Keratinocyte (primary cell): ENCODE measurements around the gene VPS35. TPM values are rescaled to one million over a fixed set of nuclear protein-coding genes. Genes with fewer than 3 reads are reported as not detected.

ENCODE experiments used
- DNase-seq: peaks from one replicate; pipeline ENCODE4 v3.0.0-alpha.2; 2011; ENCODE audit warnings: low read depth, missing footprints, low spot score
- FAIRE-seq: peaks from 2 replicates; lab custom pipeline; 2011; peaks lifted over from hg19 to GRCh38; lab: Jason Lieb, UNC
- H2AFZ ChIP-seq: 2 replicates; pipeline ENCODE4 v1.6.0; 2012; ENCODE audit warnings: low read length, control low read depth, inconsistent platforms; ENCODE audit not compliant: control insufficient read depth
- H3K27ac ChIP-seq: 2 replicates; pipeline ENCODE4 v1.5.1; 2011; ENCODE audit warnings: low read length; ENCODE audit not compliant: control insufficient read depth, insufficient read depth
- H3K27me3 ChIP-seq: 3 replicates; pipeline ENCODE4 v1.6.0; 2011; ENCODE audit warnings: low read length; ENCODE audit not compliant: control insufficient read depth, insufficient read depth; ENCODE audit errors: extremely low read depth
- H3K36me3 ChIP-seq, 2 experiments: 2 replicates in 1 of 2; 3 replicates in 1 of 2; pipeline ENCODE4 v1.5.1; 2011; ENCODE audit warnings: low read length in 2 of 2, mild to moderate bottlenecking in 1 of 2; ENCODE audit not compliant: control insufficient read depth in 2 of 2, insufficient read depth in 2 of 2; ENCODE audit errors: extremely low read depth in 1 of 2
- H3K4me1 ChIP-seq: 3 replicates; pipeline ENCODE4 v1.5.1; 2011; ENCODE audit warnings: low read length; ENCODE audit not compliant: control insufficient read depth, insufficient read depth; ENCODE audit errors: extremely low read depth
- H3K4me2 ChIP-seq: 3 replicates; pipeline ENCODE4 v1.6.0; 2011; ENCODE audit warnings: low read depth, low read length; ENCODE audit not compliant: control insufficient read depth, insufficient read depth; ENCODE audit errors: extremely low read depth
- H3K4me3 ChIP-seq, 3 experiments: fragments of 200-600 bp in 1 of 3; sonication (generic) in 1 of 3; 2 replicates in 2 of 3; 3 replicates in 1 of 3; pipeline ENCODE4 v1.5.1; 2011 to 2016; ENCODE audit warnings: low read length in 3 of 3, mild to moderate bottlenecking in 3 of 3, control low read depth in 2 of 3, inconsistent platforms in 1 of 3, low read depth in 1 of 3, mixed read lengths in 1 of 3, mixed run types in 1 of 3, moderate library complexity in 1 of 3; ENCODE audit not compliant: control insufficient read depth in 2 of 3, insufficient read depth in 2 of 3; ENCODE audit errors: extremely low read depth in 1 of 3
- H3K79me2 ChIP-seq: 2 replicates; pipeline ENCODE4 v1.6.0; 2012; ENCODE audit warnings: low read length; ENCODE audit not compliant: control insufficient read depth, insufficient read depth
- H3K9ac ChIP-seq: 3 replicates; pipeline ENCODE4 v1.6.0; 2011; ENCODE audit warnings: low read length; ENCODE audit not compliant: control insufficient read depth, insufficient read depth; ENCODE audit errors: extremely low read depth
- H3K9me1 ChIP-seq: 3 replicates; pipeline ENCODE4 v1.6.0; 2011; ENCODE audit warnings: low read length; ENCODE audit not compliant: control insufficient read depth, insufficient read depth; ENCODE audit errors: extremely low read depth
- H3K9me3 ChIP-seq: 2 replicates; pipeline ENCODE4 v1.5.1; 2012; ENCODE audit warnings: low read depth, low read length; ENCODE audit not compliant: control insufficient read depth
- H4K20me1 ChIP-seq: 3 replicates; pipeline ENCODE4 v1.6.0; 2011; ENCODE audit warnings: low read length; ENCODE audit not compliant: control insufficient read depth, insufficient read depth; ENCODE audit errors: extremely low read depth
- EZH2 ChIP-seq: IDR thresholded peaks from one replicate; pipeline ENCODE4 v1.6.1; 2012; ENCODE audit warnings: inconsistent platforms, mild to moderate bottlenecking, low read length, moderate library complexity
- dilution Hi-C: fragments of 300-500 bp; cut with MboI; formaldehyde crosslinking; loops from one replicate; pipeline ENCODE4 v1.7.0; 2020; ENCODE audit warnings: low sequenced_read_pairs; ENCODE audit not compliant: extremely low pct_ligation_motif_present
- polyA plus RNA-seq, 5 experiments: library from polyadenylated mRNA; depleted of rRNA in 3 of 5; stranded (reverse) in 3 of 5; stranded (forward) in 1 of 5; unstranded in 1 of 5; fragments of >200 nt; gene quantifications; 1 replicate in 1 of 5; 2 replicates in 3 of 5; 3 replicates in 1 of 5; pipeline versions ENCODE4 v1.2.1 to v1.2.3, GENCODE V29; 2011 to 2012; ENCODE audit warnings: missing spikeins in 2 of 5, low read depth in 1 of 5, low replicate concordance in 1 of 5
- TF ChIP-seq, protein P1 (sequence below), 3 experiments: IDR thresholded peaks in 1 of 3; conservative IDR thresholded peaks in 1 of 3; optimal IDR thresholded peaks in 1 of 3; 2 replicates in 2 of 3; 3 replicates in 1 of 3; pipeline versions ENCODE3 to v1.5.1; 2011; ENCODE audit warnings: low read length in 3 of 3, mild to moderate bottlenecking in 3 of 3, moderate library complexity in 2 of 3, control low read depth in 1 of 3, inconsistent platforms in 1 of 3; ENCODE audit not compliant: insufficient read depth in 2 of 3; ENCODE audit errors: extremely low read depth in 1 of 3

Gene VPS35
- polyA plus RNA-seq, 1 donor (not counting 4 experiments of a cell fraction or from before 2014, with no cell fraction given) = 87.3 TPM

DNA sequence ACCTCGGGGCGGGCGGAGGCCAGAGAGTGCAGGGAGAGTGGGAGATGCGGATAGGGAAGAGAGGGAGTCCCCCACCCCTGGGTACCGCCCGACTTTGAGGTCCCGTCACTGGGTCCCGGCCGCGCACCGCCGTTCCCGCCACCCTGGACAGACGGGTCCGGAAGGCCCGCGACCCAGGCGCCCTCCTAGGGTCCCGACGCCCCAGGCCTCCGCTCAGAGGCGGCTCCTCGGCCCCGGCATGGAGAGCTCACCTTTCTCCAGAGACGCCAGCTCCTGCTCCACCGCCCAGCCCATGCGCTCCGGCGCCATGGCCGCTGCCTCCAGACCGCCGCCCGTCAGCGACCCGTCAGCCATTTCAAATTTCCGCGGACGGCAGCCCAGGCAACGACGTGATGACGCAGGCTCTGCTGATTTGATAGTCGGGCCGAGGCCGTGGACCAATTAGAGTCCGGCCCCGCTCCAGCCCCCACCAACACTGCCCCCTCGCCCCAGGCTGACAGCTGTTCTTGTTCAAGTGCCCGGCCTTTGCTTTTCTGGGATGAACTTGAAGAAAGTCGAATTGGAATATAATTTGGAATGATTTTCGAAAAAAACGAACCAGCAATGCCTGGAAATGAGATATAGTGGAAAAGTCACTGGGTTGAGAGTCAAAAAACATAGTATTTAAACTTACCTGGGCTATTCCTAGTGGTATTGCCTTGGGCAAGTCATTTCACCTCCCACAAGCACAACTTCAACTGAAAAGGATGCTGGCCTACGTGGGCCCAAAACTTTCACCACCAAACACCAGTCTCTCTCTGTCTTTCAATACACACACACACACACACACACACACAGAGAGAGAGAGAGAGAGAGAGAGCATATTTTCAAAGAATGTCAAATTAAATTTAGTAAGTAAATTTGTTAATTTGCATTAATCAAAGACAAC lies 67.7 kb downstream of the VPS35 start, which contains the start of gene SHCBP1:
TSS of gene SHCBP1 (minus strand) at position 374 of the 928 bp plus-strand sequence. CDS start at position 354, 20 bp downstream.
- dilution Hi-C loops = no loop called here
- Histone ChIP-seq H3K79me2 (peaks cover 21% of the 10 kb centered on the region), H3K9me1 (no peaks in the 10 kb centered on the region), H3K27ac (peak within 1 kb of the TSS; percentile 75), H3K4me3 (peak within 1 kb of the TSS; percentile 75 to 88 (median 86)), H2AFZ (peak within 1 kb of the TSS; percentile 75), H3K36me3 (peaks cover 2% of the 10 kb centered on the region in 2 experiments), H3K9me3 (no peaks in the 10 kb centered on the region), H3K4me2 (peak within 1 kb of the TSS; percentile 87), H3K9ac (peak within 1 kb of the TSS; percentile 71), H3K4me1 (peaks cover 3% of the 10 kb centered on the region), H3K27me3 (no peaks in the 10 kb centered on the region), H4K20me1 (no peaks in the 10 kb centered on the region)
- FAIRE-seq = no peak
- peak; percentile 4 for DNase-seq
- TF ChIP-seq, protein P1, sequence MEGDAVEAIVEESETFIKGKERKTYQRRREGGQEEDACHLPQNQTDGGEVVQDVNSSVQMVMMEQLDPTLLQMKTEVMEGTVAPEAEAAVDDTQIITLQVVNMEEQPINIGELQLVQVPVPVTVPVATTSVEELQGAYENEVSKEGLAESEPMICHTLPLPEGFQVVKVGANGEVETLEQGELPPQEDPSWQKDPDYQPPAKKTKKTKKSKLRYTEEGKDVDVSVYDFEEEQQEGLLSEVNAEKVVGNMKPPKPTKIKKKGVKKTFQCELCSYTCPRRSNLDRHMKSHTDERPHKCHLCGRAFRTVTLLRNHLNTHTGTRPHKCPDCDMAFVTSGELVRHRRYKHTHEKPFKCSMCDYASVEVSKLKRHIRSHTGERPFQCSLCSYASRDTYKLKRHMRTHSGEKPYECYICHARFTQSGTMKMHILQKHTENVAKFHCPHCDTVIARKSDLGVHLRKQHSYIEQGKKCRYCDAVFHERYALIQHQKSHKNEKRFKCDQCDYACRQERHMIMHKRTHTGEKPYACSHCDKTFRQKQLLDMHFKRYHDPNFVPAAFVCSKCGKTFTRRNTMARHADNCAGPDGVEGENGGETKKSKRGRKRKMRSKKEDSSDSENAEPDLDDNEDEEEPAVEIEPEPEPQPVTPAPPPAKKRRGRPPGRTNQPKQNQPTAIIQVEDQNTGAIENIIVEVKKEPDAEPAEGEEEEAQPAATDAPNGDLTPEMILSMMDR (optimal IDR thresholded peaks at IDR 0.05 in 1 of 3, IDR thresholded peaks at IDR 0.05 in 1 of 3, conservative IDR thresholded peaks at IDR 0.05 in 1 of 3; ENCODE audit: extremely low read depth in 1 of 3, insufficient read depth in 2 of 3, low read length in 3 of 3) = peak in 1 of 3 experiments; percentile 1
- no peak for TF ChIP-seq EZH2

DNA sequence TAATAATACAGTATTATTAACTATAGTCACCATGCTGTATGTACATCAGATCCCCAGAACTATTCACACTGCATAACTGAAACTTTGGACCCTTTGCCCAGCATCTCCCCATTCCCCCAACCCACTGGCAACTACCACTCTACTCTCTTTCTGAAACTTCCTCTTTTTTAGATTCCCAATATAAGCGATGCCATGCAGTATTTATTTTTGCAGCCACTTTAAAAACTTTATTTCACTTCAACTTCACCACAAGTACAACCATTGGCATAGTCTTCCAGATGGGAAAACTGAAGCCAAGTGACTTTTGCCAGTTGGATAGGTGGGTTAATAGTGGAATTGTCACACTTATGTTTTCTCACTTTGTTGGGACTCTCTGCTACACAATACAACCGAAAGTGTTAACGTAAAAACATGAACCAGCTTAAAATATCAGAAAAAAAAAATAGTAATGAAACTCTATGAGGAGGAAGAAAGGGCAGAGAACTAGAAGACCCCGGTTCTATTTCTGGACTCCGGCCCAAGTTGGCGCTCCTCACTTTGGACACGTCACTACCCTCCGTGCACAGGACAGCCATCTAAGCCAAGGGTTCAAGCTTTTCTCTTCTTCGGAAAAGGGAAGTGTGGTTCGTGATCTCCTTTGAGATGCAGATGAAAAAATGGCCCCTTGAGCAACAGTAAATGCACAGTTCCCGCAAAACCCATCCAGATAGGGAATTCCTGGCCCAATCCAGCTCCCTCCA lies 68.5 kb downstream of the VPS35 start:
- Histone ChIP-seq H3K9me1 (no peaks in the 10 kb centered on the region), H3K27me3 (no peaks in the 10 kb centered on the region), H3K4me3 (peak overlapping the region; percentile 75 to 88 (median 86)), H3K36me3 (peaks cover 2 to 8% of the 10 kb centered on the region in 2 experiments), H3K27ac (peak overlapping the region; percentile 75), H3K9ac (peak overlapping the region; percentile 71), H3K9me3 (no peaks in the 10 kb centered on the region), H3K79me2 (peaks cover 21% of the 10 kb centered on the region), H3K4me2 (peak overlapping the region; percentile 87), H2AFZ (peak overlapping the region; percentile 75), H4K20me1 (no peaks in the 10 kb centered on the region), H3K4me1 (peaks cover 3% of the 10 kb centered on the region)
- DNase-seq = no peak
- dilution Hi-C loops = no loop called here
- no peak for FAIRE-seq
- TF ChIP-seq EZH2 = no peak
- TF ChIP-seq, protein P1 (optimal IDR thresholded peaks at IDR 0.05 in 1 of 3, IDR thresholded peaks at IDR 0.05 in 1 of 3, conservative IDR thresholded peaks at IDR 0.05 in 1 of 3; ENCODE audit: extremely low read depth in 1 of 3, insufficient read depth in 2 of 3, low read length in 3 of 3) = no peak
